22Rv1 (cell line): ENCODE measurements around the gene ATP10B.

Experiments used
- ZFX ChIP-seq: fragments of 450-650 bp; IDR thresholded peaks from 2 replicates; pipeline ENCODE4 v1.6.1; 2017; ENCODE audit warnings: antibody characterized with exemption, borderline replicate concordance
- TF ChIP-seq, protein P1 (sequence below): fragments of 450-650 bp; IDR thresholded peaks from 2 replicates; pipeline ENCODE4 v1.5.1; 2017; ENCODE audit warnings: mild to moderate bottlenecking

GRCh38 chr5:160844177-160844576 is 7.8 kb downstream of the ATP10B start:
- TF ChIP-seq, protein P1, sequence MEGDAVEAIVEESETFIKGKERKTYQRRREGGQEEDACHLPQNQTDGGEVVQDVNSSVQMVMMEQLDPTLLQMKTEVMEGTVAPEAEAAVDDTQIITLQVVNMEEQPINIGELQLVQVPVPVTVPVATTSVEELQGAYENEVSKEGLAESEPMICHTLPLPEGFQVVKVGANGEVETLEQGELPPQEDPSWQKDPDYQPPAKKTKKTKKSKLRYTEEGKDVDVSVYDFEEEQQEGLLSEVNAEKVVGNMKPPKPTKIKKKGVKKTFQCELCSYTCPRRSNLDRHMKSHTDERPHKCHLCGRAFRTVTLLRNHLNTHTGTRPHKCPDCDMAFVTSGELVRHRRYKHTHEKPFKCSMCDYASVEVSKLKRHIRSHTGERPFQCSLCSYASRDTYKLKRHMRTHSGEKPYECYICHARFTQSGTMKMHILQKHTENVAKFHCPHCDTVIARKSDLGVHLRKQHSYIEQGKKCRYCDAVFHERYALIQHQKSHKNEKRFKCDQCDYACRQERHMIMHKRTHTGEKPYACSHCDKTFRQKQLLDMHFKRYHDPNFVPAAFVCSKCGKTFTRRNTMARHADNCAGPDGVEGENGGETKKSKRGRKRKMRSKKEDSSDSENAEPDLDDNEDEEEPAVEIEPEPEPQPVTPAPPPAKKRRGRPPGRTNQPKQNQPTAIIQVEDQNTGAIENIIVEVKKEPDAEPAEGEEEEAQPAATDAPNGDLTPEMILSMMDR = no peak
- TF ChIP-seq ZFX = no peak
